ENCODE results near the gene CENPA.
"Not testable (repeated sequence)": the region's sequence is repeated elsewhere in the genome, so short reads cannot be mapped to it uniquely, and the experiment has no call there.

Gene CENPA

GRCh38 chr2:26785431-26786206 is at the start of gene CENPA:
Gene CENPA (plus strand): TSS chr2:26786056. CDS start chr2:26786197, 141 bp downstream.
- DNase-seq (ENCODE audit: low spot score) = peak; percentile 99

- DNase-seq (ENCODE audit: low spot score) = no peak
These were observed 48.6 kb upstream of the CENPA start for GRCh38 chr2:26737221-26737620.

- DNase-seq (ENCODE audit: low spot score) = no peak
These were observed 47.4 kb upstream of the CENPA start for GRCh38 chr2:26738481-26738880.

GRCh38 chr2:26739514-26739913 is 46.3 kb upstream of the CENPA start:
- DNase-seq (ENCODE audit: low spot score) = no peak

- no peak for DNase-seq (ENCODE audit: low spot score)
These were observed 45.5 kb upstream of the CENPA start for GRCh38 chr2:26740346-26740745.

- no peak for DNase-seq (ENCODE audit: low spot score)
These were observed 45.0 kb upstream of the CENPA start for GRCh38 chr2:26740890-26741302.

GRCh38 chr2:26742048-26742770 is 43.6 kb upstream of the CENPA start:
- no peak for DNase-seq (ENCODE audit: low spot score)

GRCh38 chr2:26743852-26744251 is 42.0 kb upstream of the CENPA start:
- DNase-seq (ENCODE audit: low spot score) = no peak

- no peak for DNase-seq (ENCODE audit: low spot score)
These were observed 40.9 kb upstream of the CENPA start for GRCh38 chr2:26744953-26745352.

GRCh38 chr2:26745609-26746327 is 40.1 kb upstream of the CENPA start:
- peak; percentile 90 for DNase-seq (ENCODE audit: low spot score)

- no peak for DNase-seq (ENCODE audit: low spot score)
These were observed 38.9 kb upstream of the CENPA start for GRCh38 chr2:26746934-26747333.

GRCh38 chr2:26749787-26750420 is 36.0 kb upstream of the CENPA start:
- not testable (repeated sequence) for DNase-seq (ENCODE audit: low spot score)

- DNase-seq (ENCODE audit: low spot score) = not testable (repeated sequence)
These were observed 35.4 kb upstream of the CENPA start for GRCh38 chr2:26750467-26750866.

- peak; percentile 55 for DNase-seq (ENCODE audit: low spot score)
These were observed 33.2 kb upstream of the CENPA start for GRCh38 chr2:26752656-26753055.

- DNase-seq (ENCODE audit: low spot score) = no peak
These were observed 31.3 kb upstream of the CENPA start for GRCh38 chr2:26754539-26754938.

- DNase-seq (ENCODE audit: low spot score) = no peak
These were observed 30.7 kb upstream of the CENPA start for GRCh38 chr2:26754972-26755670.

GRCh38 chr2:26756337-26756736 is 29.5 kb upstream of the CENPA start:
- DNase-seq (ENCODE audit: low spot score) = no peak

- no peak for DNase-seq (ENCODE audit: low spot score)
These were observed 27.7 kb upstream of the CENPA start for GRCh38 chr2:26757873-26758789.

GRCh38 chr2:26758790-26759321 is 27.0 kb upstream of the CENPA start:
- no peak for DNase-seq (ENCODE audit: low spot score)

- no peak for DNase-seq (ENCODE audit: low spot score)
These were observed 26.0 kb upstream of the CENPA start for GRCh38 chr2:26759845-26760244.
